ENCODE measurements around the gene DMD. TPM values are rescaled to one million over a fixed set of nuclear protein-coding genes. Genes with fewer than 3 reads are reported as not detected.

The DMD gene
- total and polyA plus RNA-seq, 2 of the 8 experiments (the other 6 are each of a cell fraction or from before 2014, with no cell fraction given), result 4.8 to 7.4 TPM

DNA sequence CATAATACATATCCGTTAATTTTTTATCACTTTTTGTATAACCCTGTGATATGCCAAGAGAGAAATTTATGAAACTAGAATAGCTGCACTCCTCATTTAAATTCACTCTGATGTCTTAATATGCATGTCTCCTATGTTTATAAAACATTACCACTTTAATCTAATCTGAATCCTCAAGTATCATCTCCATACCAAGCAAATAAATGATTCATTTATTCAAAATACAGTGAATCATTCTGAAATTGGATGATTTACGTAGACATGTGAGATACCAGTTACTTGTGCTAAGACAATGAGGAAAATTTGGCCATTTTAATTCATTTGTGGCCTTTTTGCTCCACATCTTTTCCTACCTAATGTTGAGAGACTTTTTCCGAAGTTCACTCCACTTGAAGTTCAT lies 1704.4 kb downstream of the DMD start (continued):
- TF ChIP-seq SIRT6 (IDR thresholded peaks at IDR 0.05; ENCODE audit: low read length) (no peak), JUND (IDR thresholded peaks at IDR 0.05; ENCODE audit: low read length) (no peak), POU5F1 (IDR thresholded peaks at IDR 0.05; ENCODE audit: low read depth, low read length) (no peak), PHF8 (conservative IDR thresholded peaks at IDR 0.05; ENCODE audit: low read depth, low read length) (no peak), EZH2 (IDR thresholded peaks at IDR 0.05; ENCODE audit: low read depth, low read length, severe bottlenecking) (no peak), RFX5 (IDR thresholded peaks at IDR 0.05; ENCODE audit: borderline replicate concordance, low read depth, low read length) (no peak)

All from H1 (cell line).